ENCODE results near the gene UNC119.

GRCh38 chr17:28527859-28528258 lies 24.6 kb downstream of the UNC119 start:
- TF ChIP-seq SUZ12 (IDR thresholded peaks at IDR 0.05): no peak
- TF ChIP-seq FOXM1 (IDR thresholded peaks at IDR 0.05; ENCODE audit: borderline replicate concordance): no peak
- TF ChIP-seq ELF4 (IDR thresholded peaks at IDR 0.05): no peak
- no peak for TF ChIP-seq NFRKB (IDR thresholded peaks at IDR 0.05)
- TF ChIP-seq BHLHE40 (IDR thresholded peaks at IDR 0.05; ENCODE audit: borderline replicate concordance): no peak
- TF ChIP-seq SP1 (IDR thresholded peaks at IDR 0.05): no peak
- TF ChIP-seq ZNF384 (IDR thresholded peaks at IDR 0.05): no peak
- TF ChIP-seq ARNT (IDR thresholded peaks at IDR 0.05): no peak
- TF ChIP-seq L3MBTL2 (conservative IDR thresholded peaks at IDR 0.05): no peak
- TF ChIP-seq LEF1 (IDR thresholded peaks at IDR 0.05; ENCODE audit: borderline replicate concordance): no peak
- TF ChIP-seq FOXK2 (IDR thresholded peaks at IDR 0.05): no peak

Data from HEK293T (cell line).